GM18951 (cell line): Measurements from ENCODE around the gene POLR1C.

Experiments
- POLR2A ChIP-seq: IDR thresholded peaks from 4 replicates; pipeline ENCODE4 v1.6.1; 2011; ENCODE audit warnings: mild to moderate bottlenecking; ENCODE audit not compliant: insufficient read length, insufficient read depth; ENCODE audit errors: extremely low read depth
- in situ Hi-C: fragments of 300-500 bp; cut with MboI; formaldehyde crosslinking; loops from one replicate; pipeline ENCODE4 v1.12.0; 2022; ENCODE audit warnings: low sequenced_read_pairs, mixed read lengths, inconsistent platforms; ENCODE audit not compliant: unreplicated experiment

POLR1C gene

DNA sequence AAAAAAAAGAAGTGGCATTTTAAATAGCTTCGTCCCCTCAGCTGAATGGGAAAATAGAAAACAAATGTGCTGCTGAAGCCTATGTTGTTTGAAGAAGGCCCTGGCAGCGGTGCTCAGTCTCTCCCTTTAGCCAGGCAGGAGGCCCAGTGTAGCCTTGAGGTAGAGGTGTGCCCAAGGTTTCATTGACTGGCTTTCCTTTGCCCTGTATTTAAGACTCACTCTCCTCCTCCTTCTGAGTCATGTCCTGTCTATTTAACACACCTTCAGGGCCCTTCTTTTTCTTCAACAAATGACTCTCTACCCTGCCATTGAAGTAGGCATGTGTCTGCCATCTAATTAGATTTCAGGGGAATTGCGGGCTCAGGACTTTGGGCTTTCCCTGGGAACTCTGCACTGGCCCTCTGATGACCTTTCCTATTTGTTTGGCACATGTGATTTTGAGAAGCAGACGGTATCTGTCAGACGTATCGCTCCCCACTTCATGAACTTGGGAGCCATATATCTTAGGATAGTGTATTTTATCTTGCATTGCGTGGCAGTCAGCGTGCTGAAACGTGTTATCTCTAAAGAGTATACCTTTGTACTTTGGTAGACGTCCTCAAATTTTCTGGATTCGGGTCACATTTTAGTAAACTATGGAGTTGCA is 35.2 kb upstream of the POLR1C start:
- in situ Hi-C loops, result no loop called here
- no peak for TF ChIP-seq POLR2A

DNA sequence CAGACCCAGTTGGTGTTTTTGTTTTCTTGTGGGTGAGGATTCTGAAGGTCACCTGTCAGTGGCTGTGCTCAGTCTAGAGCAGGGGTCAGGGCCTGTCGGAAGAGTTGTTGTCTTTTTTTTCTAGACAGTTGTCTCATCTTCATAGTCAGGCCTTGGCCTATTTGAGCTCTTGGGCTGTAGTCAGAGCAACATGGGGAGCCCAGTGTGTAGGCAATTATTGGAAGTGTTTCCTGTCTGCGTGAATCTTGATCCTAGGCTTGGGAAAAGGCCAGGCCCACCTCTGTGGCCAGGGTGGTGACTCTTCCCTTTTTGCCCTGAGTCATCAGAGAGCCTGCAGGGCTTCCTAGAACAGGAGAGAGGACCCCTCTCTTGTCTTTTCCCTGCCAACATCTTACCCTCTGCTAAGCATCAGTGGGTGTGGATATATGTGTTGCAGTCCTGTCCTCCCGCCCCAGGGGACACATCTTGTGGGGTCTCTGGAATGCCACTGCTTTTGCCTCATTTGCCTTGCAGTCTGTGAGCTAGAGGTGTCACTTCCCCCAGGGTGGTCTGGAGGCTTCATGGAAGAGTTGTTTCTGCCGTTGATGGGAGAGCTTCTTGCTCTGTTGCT is 28.1 kb upstream of the POLR1C start:
- no peak for TF ChIP-seq POLR2A
- in situ Hi-C loops, result no loop called here

DNA sequence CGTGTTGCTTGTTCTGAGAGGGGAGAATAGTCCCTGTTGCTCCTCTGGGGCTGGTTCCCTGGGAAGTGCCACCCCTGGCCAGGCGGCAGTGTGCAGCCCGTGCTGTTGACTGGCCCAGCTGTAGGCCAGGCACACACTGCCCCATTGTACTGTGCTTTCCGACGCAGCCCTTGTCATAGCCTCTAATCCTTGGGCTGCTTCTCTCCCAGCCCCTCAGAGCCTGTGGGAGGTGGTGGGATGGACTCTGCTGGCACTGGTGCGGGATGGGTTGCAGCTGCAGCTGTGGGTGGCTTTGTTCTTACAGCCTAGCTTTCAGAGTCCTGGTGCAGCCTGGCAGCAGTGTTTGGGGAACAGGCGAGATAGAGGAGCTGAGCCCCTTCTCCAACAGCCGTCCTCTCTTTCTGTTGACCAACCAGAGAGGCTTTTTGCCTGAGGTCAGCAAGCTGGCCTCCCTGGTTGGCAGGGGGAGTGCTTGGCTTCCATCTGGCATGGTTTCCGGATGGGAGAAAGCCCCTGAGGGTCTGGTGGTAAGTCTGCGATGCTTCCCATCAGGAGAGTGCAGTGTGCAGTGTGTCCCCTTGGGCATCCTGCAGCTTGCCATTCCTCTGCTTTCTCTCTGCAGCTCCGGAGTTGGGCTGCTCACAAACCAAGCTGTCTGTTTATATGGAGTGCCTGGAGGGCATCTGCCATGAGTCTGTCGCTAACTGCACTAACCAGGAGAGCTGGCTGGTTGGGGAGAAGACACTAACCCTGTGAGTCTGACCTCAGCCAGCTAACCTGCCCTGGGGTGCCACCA is 27.4 kb upstream of the POLR1C start:
- in situ Hi-C loops, result no loop called here
- TF ChIP-seq POLR2A, result no peak

DNA sequence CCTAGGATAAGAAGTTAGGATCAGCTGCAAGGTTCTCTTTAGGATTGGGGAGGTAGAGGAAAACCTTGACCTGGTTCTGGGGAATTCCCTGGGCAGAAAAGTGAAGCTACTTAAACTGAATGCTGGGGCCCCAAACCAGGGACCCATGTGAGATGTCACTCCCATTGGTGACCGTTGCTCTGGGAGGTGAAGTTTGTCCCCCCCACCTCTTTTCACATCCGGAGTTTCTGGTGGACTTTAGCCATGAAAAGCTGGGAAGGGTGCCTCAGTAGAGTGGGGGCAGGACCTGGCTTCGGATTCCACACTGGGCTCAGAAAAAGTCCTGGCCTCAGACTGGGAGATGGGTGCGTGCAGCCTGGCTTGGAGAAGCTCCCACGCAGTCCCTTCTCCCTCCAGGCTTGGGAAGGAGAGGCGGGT is 26.4 kb upstream of the POLR1C start:
- in situ Hi-C loops, result no loop called here

DNA sequence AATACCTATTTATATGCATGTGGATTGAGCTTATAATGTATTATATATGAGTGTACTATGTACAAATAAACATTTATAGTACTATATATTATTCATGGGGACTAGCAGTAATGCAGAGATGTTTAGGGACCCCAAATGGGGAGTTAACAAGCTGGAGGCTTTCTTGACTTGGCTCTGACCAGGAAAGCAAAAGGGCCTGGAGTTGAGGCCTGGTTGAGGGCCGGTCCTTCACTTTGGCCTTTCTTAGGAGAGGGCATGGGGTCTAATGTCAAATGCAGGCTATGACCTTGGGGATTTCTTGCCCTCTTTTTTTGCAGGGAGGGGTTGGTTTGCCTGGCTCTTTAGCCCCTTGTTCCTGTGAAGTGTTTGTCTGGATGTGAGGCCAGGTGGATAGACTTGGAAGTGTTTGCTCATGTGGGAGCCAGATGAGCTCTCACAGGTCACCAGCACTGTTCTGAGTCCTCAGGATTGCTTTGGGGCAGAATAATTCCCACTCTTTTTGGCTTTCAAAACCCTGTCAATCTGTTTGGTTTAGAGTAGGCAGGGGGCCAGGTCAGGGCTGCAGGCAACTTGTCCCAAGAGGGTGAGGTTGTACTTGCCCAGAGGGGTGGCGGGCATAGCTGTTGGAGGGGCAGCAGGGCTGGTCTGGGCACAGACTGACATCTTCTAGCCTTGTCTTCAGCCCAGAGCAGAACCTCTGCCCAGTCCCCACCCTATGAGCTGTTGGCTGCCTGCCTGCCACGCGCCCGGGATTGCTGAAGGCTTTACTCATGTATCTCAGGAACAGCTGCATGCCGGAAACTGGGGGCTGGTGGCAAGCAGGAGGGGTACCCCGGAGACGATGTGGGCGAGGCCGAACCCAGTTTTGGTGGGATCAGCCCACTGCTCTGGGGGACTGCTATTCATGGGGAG is 24.9 kb upstream of the POLR1C start:
- in situ Hi-C loops, result no loop called here
- TF ChIP-seq POLR2A, result no peak

More for the DNA sequence above, 26.4 kb upstream of the POLR1C start:
- TF ChIP-seq POLR2A, result no peak

DNA sequence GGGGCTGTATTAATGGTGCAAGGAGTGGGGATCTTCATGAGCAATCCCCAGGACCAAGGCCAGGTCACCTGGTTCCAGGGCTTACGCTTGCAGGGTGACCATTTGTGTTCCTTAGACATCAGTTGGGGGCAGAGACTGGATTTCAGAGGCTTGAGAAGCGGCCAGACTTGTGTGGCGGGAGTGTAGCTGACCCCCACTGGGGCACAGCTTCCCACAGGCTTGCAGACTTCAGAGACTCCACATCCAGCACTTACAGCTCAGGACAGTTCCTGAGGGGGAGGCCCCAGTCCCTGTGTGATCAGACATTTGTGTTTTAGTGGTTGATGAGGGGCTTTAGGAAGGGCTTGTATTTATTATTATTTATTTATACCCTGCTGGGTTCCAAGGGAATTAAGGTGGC is 24.2 kb upstream of the POLR1C start:
- no peak for TF ChIP-seq POLR2A
- in situ Hi-C loops, result no loop called here

DNA sequence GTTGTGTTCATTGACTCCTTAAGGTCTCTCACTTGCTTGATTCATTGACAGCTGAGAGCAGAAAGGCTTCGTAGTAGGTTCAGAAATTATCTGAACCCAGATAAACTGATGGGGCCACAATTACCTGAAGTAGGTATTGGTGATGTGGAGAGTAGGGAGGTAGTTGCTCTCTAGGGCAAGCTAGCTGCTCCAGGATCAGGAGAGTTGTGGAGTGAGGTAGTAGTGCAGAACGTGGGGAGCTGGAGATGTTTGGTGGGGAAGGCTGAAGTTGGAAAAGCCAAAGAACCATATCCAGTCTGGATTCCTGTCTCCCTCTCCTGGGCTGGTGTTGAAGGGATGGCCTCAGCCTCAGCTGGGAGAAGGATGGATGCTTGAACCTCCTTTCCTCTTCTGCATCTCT is 23.7 kb upstream of the POLR1C start:
- TF ChIP-seq POLR2A, result no peak
- in situ Hi-C loops, result no loop called here

DNA sequence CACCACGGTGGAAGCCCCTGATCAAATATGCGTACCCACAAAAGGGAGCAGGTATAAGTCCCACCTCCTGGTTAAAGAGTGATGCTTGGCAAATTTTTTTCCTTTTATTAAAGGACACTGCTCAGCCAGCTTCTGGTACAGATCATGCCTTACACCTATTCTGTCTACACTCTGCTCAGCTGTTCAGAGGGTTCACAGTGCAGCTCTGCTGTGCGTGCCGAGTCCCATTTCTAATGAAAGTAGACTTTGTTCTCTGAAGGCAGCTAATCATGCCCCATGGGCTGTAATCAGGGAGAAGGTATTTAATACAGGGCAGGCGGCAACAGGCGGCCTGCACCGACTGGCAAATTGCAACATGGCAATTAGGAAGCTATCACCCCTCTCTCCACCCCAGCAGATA is 23.1 kb upstream of the POLR1C start:
- TF ChIP-seq POLR2A, result no peak
- in situ Hi-C loops, result no loop called here

DNA sequence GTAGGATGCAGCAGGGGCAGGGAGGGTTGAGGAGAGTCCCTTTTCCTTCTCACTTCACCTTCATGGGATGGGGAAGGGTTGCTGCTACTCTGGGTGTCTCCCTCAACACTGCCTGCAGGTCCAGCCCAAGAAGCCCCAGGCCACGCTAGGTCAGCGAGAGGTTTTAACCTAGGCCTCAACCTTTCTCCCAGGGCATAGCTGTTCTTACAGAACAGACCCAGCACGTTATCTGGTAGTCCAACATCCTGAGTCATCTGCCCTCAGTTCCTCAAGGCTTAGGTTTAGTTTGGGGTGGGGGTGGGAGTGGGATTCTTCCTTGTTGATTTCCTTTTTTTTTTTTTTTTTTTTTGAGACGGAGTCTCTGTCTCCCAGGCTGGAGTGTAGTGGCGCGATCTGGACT is 22.6 kb upstream of the POLR1C start:
- TF ChIP-seq POLR2A, result no peak
- in situ Hi-C loops, result no loop called here

DNA sequence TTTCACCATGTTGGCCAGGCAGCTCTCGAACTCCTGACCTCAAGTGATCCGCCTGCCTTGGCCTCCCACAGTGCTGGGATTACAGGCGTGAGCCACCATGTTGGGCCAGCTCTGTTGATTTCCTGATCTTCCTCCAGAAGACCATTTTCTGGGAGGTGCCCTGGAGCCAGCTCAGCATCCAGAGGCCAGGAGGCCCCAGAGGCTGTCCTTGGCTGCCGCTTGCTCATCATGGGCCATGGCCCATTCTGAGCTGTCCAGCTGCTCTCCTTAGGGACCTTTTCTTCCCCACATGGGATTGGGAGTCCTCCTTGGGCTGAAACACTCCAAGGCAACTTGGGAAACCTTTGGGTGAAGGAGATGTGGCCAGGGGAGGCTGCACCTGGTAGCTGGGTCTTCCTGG is 22.1 kb upstream of the POLR1C start:
- in situ Hi-C loops, result no loop called here
- no peak for TF ChIP-seq POLR2A

DNA sequence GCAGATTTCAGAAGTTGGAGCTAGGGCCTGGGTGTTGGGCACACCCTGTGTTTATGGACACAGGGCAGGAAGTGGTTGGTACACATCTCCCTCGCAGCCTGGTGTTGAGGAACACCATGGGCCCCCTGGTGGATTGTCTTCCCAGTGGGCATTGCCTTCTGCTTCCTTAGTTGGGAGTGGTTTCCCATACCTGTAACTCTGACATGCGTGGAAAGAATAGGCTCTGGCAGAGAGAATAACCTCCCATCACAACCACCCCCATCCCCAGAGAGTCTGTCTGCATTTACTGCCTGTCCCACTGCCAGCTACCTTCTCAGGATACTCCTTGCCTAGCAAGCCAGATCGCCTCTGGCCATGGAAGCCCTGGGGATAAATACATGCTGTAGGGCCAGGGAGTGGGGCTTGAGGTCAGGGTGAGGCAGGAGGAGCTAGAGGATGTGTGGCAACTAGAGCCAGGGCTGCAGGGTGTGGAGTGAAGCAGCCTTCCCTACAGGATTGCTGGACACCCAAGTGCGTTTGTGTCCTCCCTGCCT is 21.4 kb upstream of the POLR1C start:
- in situ Hi-C loops, result no loop called here
- TF ChIP-seq POLR2A, result no peak

DNA sequence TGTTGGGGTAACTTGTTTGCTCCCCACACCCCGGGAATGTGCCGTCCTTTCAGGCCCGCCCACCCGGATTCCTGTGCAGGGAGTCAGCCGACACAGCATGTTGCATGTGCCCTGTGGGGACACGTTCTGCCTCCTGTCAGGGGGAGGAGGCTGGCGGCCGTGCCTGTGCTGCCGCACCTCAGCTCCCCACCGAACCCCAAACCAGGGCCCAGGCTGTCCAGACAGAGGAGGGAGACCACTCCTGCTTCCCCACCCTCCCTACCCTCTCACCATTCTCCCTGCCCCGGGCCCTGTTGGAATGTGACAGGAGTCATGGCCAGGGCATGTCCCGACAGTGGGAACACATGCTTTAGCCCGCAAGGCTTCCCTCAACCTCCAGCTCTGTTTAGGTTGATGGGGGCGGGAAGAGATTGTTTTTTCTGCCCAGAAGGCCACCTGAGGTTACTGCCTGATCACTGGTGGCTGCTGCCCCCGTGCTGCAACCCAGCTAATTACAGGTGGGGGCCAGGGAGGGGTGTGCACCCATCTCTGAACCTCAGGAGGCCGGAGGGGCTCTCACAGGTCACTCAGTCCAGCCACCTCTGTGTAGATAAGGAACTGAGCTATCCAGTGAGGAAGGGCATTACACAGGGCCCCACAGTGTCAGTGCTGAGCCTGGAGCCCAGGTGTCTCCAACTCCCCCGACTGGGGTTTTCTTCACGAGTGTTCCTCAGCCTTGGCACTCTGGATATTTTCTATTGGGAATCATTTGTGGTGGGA is 20.3 kb upstream of the POLR1C start:
- no peak for TF ChIP-seq POLR2A
- in situ Hi-C loops, result no loop called here
